NT2/D1 (cell line): ENCODE results near the gene GALC.

ENCODE experiments used
- SUZ12 ChIP-seq: IDR thresholded peaks from 2 replicates; pipeline ENCODE4 v1.6.1; 2011; ENCODE audit not compliant: insufficient read length, insufficient read depth; ENCODE audit errors: extremely low read depth
- YY1 ChIP-seq: IDR thresholded peaks from 2 replicates; pipeline ENCODE4 v1.6.1; 2011; ENCODE audit not compliant: insufficient read length, insufficient read depth
- ZNF274 ChIP-seq: IDR thresholded peaks from 2 replicates; pipeline ENCODE4 v1.6.1; 2011; ENCODE audit warnings: mild to moderate bottlenecking, low read depth, low read length

DNA sequence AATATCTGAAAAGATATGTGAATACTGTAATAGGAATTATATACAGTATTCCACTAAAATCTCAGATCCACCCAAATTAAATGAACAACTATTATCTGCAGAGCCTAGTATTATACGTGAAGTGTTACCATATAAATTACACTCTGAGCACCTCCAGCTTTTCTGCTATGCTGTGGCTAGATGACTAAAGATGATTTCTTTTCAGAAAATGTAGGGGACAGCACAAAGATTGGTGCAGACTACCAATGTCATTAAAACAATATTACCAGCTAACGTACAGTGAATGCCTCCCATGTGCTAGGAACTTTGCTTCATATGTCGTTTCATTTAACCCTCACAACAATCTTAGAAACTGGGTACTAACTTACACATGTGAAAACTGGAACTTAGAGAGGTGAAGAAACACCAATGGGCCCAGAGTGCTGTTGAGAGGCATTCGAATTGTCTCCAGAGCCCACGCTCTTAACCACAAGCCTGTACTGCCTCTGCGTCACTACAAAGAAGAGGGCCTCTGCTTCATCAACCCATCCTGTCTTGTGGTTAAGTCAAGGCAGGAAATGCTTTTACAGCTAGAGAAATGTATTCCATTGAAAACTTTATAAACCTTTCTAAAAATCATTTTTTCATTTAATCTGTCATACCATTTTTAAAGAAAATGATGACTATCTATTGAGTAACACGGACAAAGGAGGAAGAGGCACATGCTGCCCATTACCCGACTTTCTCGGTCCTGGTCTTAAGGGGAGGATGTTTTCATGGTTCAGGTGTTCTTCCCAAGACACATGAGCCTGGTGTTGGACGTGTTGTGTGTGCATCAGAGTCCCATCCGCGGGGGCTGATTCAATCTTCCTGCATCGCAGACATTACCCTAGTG, 13.2 kb upstream of the GALC start:
- TF ChIP-seq SUZ12 (no peak), YY1 (no peak), ZNF274 (no peak)
